Measurements from ENCODE around the gene LRBA.

DNA sequence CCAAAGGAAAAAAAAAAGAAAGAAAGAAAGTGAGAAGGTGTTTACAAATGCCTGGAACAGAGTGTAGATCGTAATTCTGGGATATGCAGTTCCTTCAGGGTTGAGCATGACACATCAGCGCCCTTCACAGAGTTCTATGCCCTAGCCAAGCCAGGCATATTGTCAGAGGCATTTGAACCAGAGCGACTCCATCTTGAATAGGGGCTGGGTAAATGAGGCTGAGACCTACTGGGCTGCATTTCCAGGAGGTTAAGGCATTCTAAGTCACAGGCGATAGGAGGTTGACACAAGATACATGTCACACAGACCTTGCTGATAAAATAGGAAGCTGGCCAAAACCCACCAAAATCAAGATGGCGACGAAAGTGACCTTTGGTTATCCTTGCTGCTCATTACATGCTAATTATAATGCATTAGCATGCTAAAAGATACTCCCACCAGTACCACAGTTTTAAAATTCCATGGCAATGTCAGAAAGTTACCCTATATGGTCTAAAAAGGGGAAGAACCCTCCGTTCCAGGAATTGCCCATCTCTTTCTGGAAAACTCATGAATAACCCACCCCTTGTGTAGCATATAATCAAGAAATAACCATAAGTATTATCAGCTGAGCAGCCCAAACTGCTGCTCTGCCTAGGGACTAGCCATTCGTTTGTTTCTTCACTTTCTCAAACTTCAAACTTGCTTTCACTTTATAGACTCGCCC is 23.5 kb upstream of the LRBA start:
- TF ChIP-seq CTCF (conservative IDR thresholded peaks at IDR 0.05 in 1 of 2, IDR thresholded peaks at IDR 0.05 in 1 of 2; ENCODE audit: low read depth in 1 of 2, low read length in 2 of 2) = no peak
- TF ChIP-seq EZH2 (IDR thresholded peaks at IDR 0.05; ENCODE audit: low read length, missing control alignments) = no peak

Data from fibroblast of lung (primary cell).